Activated naive CD8-positive, alpha-beta T cell treated with anti-CD3 and anti-CD28 coated beads for 36 hours (primary cell): ENCODE data around the gene PTPRN2. TPM values are rescaled to one million over a fixed set of nuclear protein-coding genes. Genes with fewer than 3 reads are reported as not detected.
"Not testable (repeated sequence)": the region's sequence is repeated elsewhere in the genome, so short reads cannot be mapped to it uniquely, and the experiment has no call there.

ENCODE experiments used
- DNase-seq: peaks from one replicate; pipeline ENCODE4 v3.0.0; 2021
- H3K27ac Mint-ChIP-seq: one replicate; pipeline ENCODE4 v1.8.0; 2022; ENCODE audit warnings: mild to moderate bottlenecking, moderate library complexity, mixed read lengths
- H3K27me3 Mint-ChIP-seq: one replicate; pipeline ENCODE4 v1.8.0; 2022; ENCODE audit warnings: mild to moderate bottlenecking, mixed read lengths
- H3K36me3 Mint-ChIP-seq: one replicate; pipeline ENCODE4 v1.8.0; 2021; ENCODE audit warnings: mild to moderate bottlenecking, mixed read lengths
- H3K4me1 Mint-ChIP-seq: one replicate; pipeline ENCODE4 v1.8.0; 2021; ENCODE audit warnings: mixed read lengths
- H3K4me3 Mint-ChIP-seq: one replicate; pipeline ENCODE4 v1.8.0; 2022; ENCODE audit warnings: mild to moderate bottlenecking, moderate library complexity, mixed read lengths
- H3K9me3 Mint-ChIP-seq: one replicate; pipeline ENCODE4 v1.8.0; 2022; ENCODE audit warnings: mixed read lengths
- total RNA-seq, 2 experiments: library from RNA; stranded (reverse); gene quantifications; one replicate each; pipeline ENCODE4 v1.2.3, GENCODE V29; 2021

The PTPRN2 gene
- total RNA-seq, 2 experiments from 2014 or later, result 0.72 to 0.74 TPM

- Mint-ChIP-seq H3K4me3 (no peak overlapping the region), H3K4me1 (no peaks in the 10 kb centered on the region), H3K9me3 (no peaks in the 10 kb centered on the region), H3K27ac (no peak overlapping the region), H3K36me3 (no peaks in the 10 kb centered on the region), H3K27me3 (no peaks in the 10 kb centered on the region)
- no peak for DNase-seq
Measured at GRCh38 chr7:157986051-157986450, 601.6 kb downstream of the PTPRN2 start.

- Mint-ChIP-seq H3K27ac (no peak overlapping the region), H3K27me3 (no peaks in the 10 kb centered on the region), H3K4me1 (no peaks in the 10 kb centered on the region), H3K36me3 (no peaks in the 10 kb centered on the region), H3K4me3 (no peak overlapping the region), H3K9me3 (no peaks in the 10 kb centered on the region)
- no peak for DNase-seq
Measured at GRCh38 chr7:157985636-157986035, 602.0 kb downstream of the PTPRN2 start.

GRCh38 chr7:157984423-157985163, 603.0 kb downstream of the PTPRN2 start:
- H3K4me3 Mint-ChIP-seq, result no peak overlapping the region

GRCh38 chr7:157983502-157984422, 603.9 kb downstream of the PTPRN2 start:
- no peak for DNase-seq
- H3K27ac Mint-ChIP-seq, result no peak overlapping the region
- no peaks in the 10 kb centered on the region for H3K4me1 Mint-ChIP-seq
- no peaks in the 10 kb centered on the region for H3K27me3 Mint-ChIP-seq
- H3K9me3 Mint-ChIP-seq, result no peaks in the 10 kb centered on the region
- H3K4me3 Mint-ChIP-seq, result no peak overlapping the region
- H3K36me3 Mint-ChIP-seq, result no peaks in the 10 kb centered on the region

More at GRCh38 chr7:157984423-157985163, 603.0 kb downstream of the PTPRN2 start:
- Mint-ChIP-seq H3K36me3 (no peaks in the 10 kb centered on the region), H3K9me3 (no peaks in the 10 kb centered on the region), H3K4me1 (no peaks in the 10 kb centered on the region), H3K27ac (no peak overlapping the region), H3K27me3 (no peaks in the 10 kb centered on the region)
- no peak for DNase-seq

GRCh38 chr7:157981778-157982177, 605.8 kb downstream of the PTPRN2 start:
- no peaks in the 10 kb centered on the region for H3K27me3 Mint-ChIP-seq
- no peak overlapping the region for H3K4me3 Mint-ChIP-seq
- H3K4me1 Mint-ChIP-seq, result no peaks in the 10 kb centered on the region
- no peaks in the 10 kb centered on the region for H3K36me3 Mint-ChIP-seq
- H3K9me3 Mint-ChIP-seq, result no peaks in the 10 kb centered on the region
- H3K27ac Mint-ChIP-seq, result no peak overlapping the region
- DNase-seq, result no peak

GRCh38 chr7:157980774-157981173, 606.8 kb downstream of the PTPRN2 start:
- no peak for DNase-seq
- no peak overlapping the region for H3K4me3 Mint-ChIP-seq
- H3K27ac Mint-ChIP-seq, result no peak overlapping the region
- H3K9me3 Mint-ChIP-seq, result no peaks in the 10 kb centered on the region
- no peaks in the 10 kb centered on the region for H3K4me1 Mint-ChIP-seq
- H3K36me3 Mint-ChIP-seq, result no peaks in the 10 kb centered on the region
- H3K27me3 Mint-ChIP-seq, result no peaks in the 10 kb centered on the region

GRCh38 chr7:157980341-157980731, 607.3 kb downstream of the PTPRN2 start:
- DNase-seq, H3K36me3 Mint-ChIP-seq, H3K4me1 Mint-ChIP-seq, H3K9me3 Mint-ChIP-seq, H3K4me3 Mint-ChIP-seq, H3K27me3 Mint-ChIP-seq, H3K27ac Mint-ChIP-seq: not testable (repeated sequence)

GRCh38 chr7:157979636-157980340, 607.8 kb downstream of the PTPRN2 start:
- no peak for DNase-seq
- Mint-ChIP-seq H3K27me3 (no peaks in the 10 kb centered on the region), H3K4me3 (no peak overlapping the region), H3K27ac (no peak overlapping the region), H3K9me3 (peaks cover 5% of the 10 kb centered on the region), H3K4me1 (no peaks in the 10 kb centered on the region), H3K36me3 (no peaks in the 10 kb centered on the region)

- Mint-ChIP-seq H3K4me1 (no peaks in the 10 kb centered on the region), H3K4me3 (no peak overlapping the region), H3K27ac (no peak overlapping the region), H3K9me3 (peaks cover 9% of the 10 kb centered on the region), H3K27me3 (no peaks in the 10 kb centered on the region), H3K36me3 (no peaks in the 10 kb centered on the region)
- no peak for DNase-seq
Measured at GRCh38 chr7:157978766-157979165, 608.9 kb downstream of the PTPRN2 start.

- H3K27me3 Mint-ChIP-seq, result no peaks in the 10 kb centered on the region
- no peak for DNase-seq
- H3K27ac Mint-ChIP-seq, result no peak overlapping the region
- H3K4me1 Mint-ChIP-seq, result no peaks in the 10 kb centered on the region
- H3K9me3 Mint-ChIP-seq, result peaks cover 13% of the 10 kb centered on the region
- no peaks in the 10 kb centered on the region for H3K36me3 Mint-ChIP-seq
- no peak overlapping the region for H3K4me3 Mint-ChIP-seq
Measured at GRCh38 chr7:157977717-157978496, 609.7 kb downstream of the PTPRN2 start.

- H3K36me3 Mint-ChIP-seq, result no peaks in the 10 kb centered on the region
- no peak overlapping the region for H3K4me3 Mint-ChIP-seq
- no peak for DNase-seq
- H3K4me1 Mint-ChIP-seq, result no peaks in the 10 kb centered on the region
- no peak overlapping the region for H3K27ac Mint-ChIP-seq
- H3K27me3 Mint-ChIP-seq, result no peaks in the 10 kb centered on the region
- H3K9me3 Mint-ChIP-seq, result peaks cover 13% of the 10 kb centered on the region
Measured at GRCh38 chr7:157977306-157977705, 610.3 kb downstream of the PTPRN2 start.

- no peak overlapping the region for H3K27ac Mint-ChIP-seq
- peaks cover 19% of the 10 kb centered on the region for H3K9me3 Mint-ChIP-seq
- H3K4me3 Mint-ChIP-seq, result no peak overlapping the region
- no peaks in the 10 kb centered on the region for H3K36me3 Mint-ChIP-seq
- no peaks in the 10 kb centered on the region for H3K4me1 Mint-ChIP-seq
- H3K27me3 Mint-ChIP-seq, result no peaks in the 10 kb centered on the region
- no peak for DNase-seq
Measured at GRCh38 chr7:157976406-157976805, 611.2 kb downstream of the PTPRN2 start.

- H3K36me3 Mint-ChIP-seq, result peaks cover 3% of the 10 kb centered on the region
- no peak for DNase-seq
- no peaks in the 10 kb centered on the region for H3K27me3 Mint-ChIP-seq
Measured at GRCh38 chr7:157975401-157976372, 611.9 kb downstream of the PTPRN2 start.

More at GRCh38 chr7:157975401-157976372, 611.9 kb downstream of the PTPRN2 start:
- no peaks in the 10 kb centered on the region for H3K4me1 Mint-ChIP-seq
- H3K9me3 Mint-ChIP-seq, result peaks cover 22% of the 10 kb centered on the region
- no peak overlapping the region for H3K27ac Mint-ChIP-seq
- no peak overlapping the region for H3K4me3 Mint-ChIP-seq
